Peyer's patch (tissue), 4 donors: ENCODE measurements around the gene XPO4. TPM values are rescaled to one million over a fixed set of nuclear protein-coding genes. Genes with fewer than 3 reads are reported as not detected.

Experiments
- DNase-seq, 3 donors: peaks; one replicate each; pipeline ENCODE4 v3.0.0-alpha.2; 2017 to 2019
- H3K27ac ChIP-seq, 4 donors: fragments of 200-600 bp; sonication (generic); one replicate each; pipeline ENCODE4 v1.5.1; 2016 to 2019
- H3K27me3 ChIP-seq, 2 donors: fragments of 200-600 bp; sonication (generic); one replicate each; pipeline ENCODE4 v1.5.1; 2019
- H3K36me3 ChIP-seq, 3 donors: fragments of 200-600 bp; sonication (generic); one replicate each; pipeline ENCODE4 v1.5.1; 2016 to 2019
- H3K4me1 ChIP-seq, 4 donors: fragments of 200-600 bp; sonication (generic); one replicate each; pipeline ENCODE4 v1.5.1; 2016 to 2019
- H3K4me3 ChIP-seq, 4 donors: fragments of 200-600 bp; sonication (generic); 1 replicate in 3 of 4; 2 replicates in 1 of 4; pipeline ENCODE4 v1.5.1; 2016 to 2019; ENCODE audit warnings: mild to moderate bottlenecking in 1 of 4
- H3K9me3 ChIP-seq, 4 donors: fragments of 200-600 bp; sonication (generic); one replicate each; pipeline ENCODE4 v1.5.1; 2016 to 2019; ENCODE audit warnings: mild to moderate bottlenecking in 1 of 4
- CTCF ChIP-seq, 6 experiments: fragments of 450-650 bp in 4 of 6; fragments of 200-600 bp in 2 of 6; sonication (generic) in 1 of 6; IDR thresholded peaks; one replicate each; pipeline ENCODE4 v1.5.1; 2017 to 2019; ENCODE audit warnings: antibody characterized with exemption in 6 of 6, mild to moderate bottlenecking in 3 of 6, moderate library complexity in 1 of 6
- POLR2A ChIP-seq, 2 donors: fragments of 450-650 bp; IDR thresholded peaks; one replicate each; pipeline ENCODE4 v1.5.1; 2017; ENCODE audit warnings: antibody characterized with exemption in 2 of 2, mild to moderate bottlenecking in 2 of 2, moderate library complexity in 2 of 2
- total RNA-seq, 4 donors: library from RNA; depleted of rRNA; stranded (reverse); fragments of >200 nt; gene quantifications; one replicate each; pipeline ENCODE4 v1.1.0, GENCODE V29; 2016

XPO4 gene
- total RNA-seq, 4 donors from 2014 or later, result 9.5 to 26.4 (median 15.7) TPM

- no peaks in the 10 kb centered on the region for H3K27me3 ChIP-seq
- no peaks in the 10 kb centered on the region for H3K4me1 ChIP-seq
- H3K36me3 ChIP-seq, result no peaks in the 10 kb centered on the region
- no peak for DNase-seq
- no peak overlapping the region for H3K27ac ChIP-seq
- H3K4me3 ChIP-seq, result no peak overlapping the region
- TF ChIP-seq POLR2A (IDR thresholded peaks at IDR 0.05), result no peak
- no peak for TF ChIP-seq CTCF (IDR thresholded peaks at IDR 0.05)
- no peaks in the 10 kb centered on the region for H3K9me3 ChIP-seq
Measured at GRCh38 chr13:20824762-20825476, 77.6 kb downstream of the XPO4 start.

GRCh38 chr13:20823071-20823470 lies 79.5 kb downstream of the XPO4 start:
- Histone ChIP-seq H3K4me3 (no peak overlapping the region), H3K36me3 (no peaks in the 10 kb centered on the region), H3K9me3 (no peaks in the 10 kb centered on the region), H3K27me3 (no peaks in the 10 kb centered on the region), H3K4me1 (no peaks in the 10 kb centered on the region), H3K27ac (no peak overlapping the region)
- TF ChIP-seq CTCF (IDR thresholded peaks at IDR 0.05) (no peak), POLR2A (IDR thresholded peaks at IDR 0.05) (no peak)
- no peak for DNase-seq

GRCh38 chr13:20822406-20822805 lies 80.1 kb downstream of the XPO4 start:
- no peaks in the 10 kb centered on the region for H3K36me3 ChIP-seq
- H3K4me3 ChIP-seq, result no peak overlapping the region
- H3K4me1 ChIP-seq, result no peaks in the 10 kb centered on the region
- H3K27ac ChIP-seq, result no peak overlapping the region
- H3K9me3 ChIP-seq, result no peaks in the 10 kb centered on the region
- no peak for DNase-seq
- no peaks in the 10 kb centered on the region for H3K27me3 ChIP-seq
- TF ChIP-seq POLR2A (IDR thresholded peaks at IDR 0.05), result no peak
- no peak for TF ChIP-seq CTCF (IDR thresholded peaks at IDR 0.05)

- H3K27me3 ChIP-seq, result no peaks in the 10 kb centered on the region
- no peaks in the 10 kb centered on the region for H3K9me3 ChIP-seq
- no peaks in the 10 kb centered on the region for H3K4me1 ChIP-seq
- no peak overlapping the region for H3K4me3 ChIP-seq
- H3K27ac ChIP-seq, result no peak overlapping the region
- no peak for TF ChIP-seq POLR2A (IDR thresholded peaks at IDR 0.05)
- no peak for TF ChIP-seq CTCF (IDR thresholded peaks at IDR 0.05)
- no peaks in the 10 kb centered on the region for H3K36me3 ChIP-seq
- no peak for DNase-seq
Measured at GRCh38 chr13:20819715-20820114, 82.8 kb downstream of the XPO4 start.

- peaks cover 0 to 8% (median 0%) of the 10 kb centered on the region in 4 donors for H3K4me1 ChIP-seq
- no peaks in the 10 kb centered on the region for H3K27me3 ChIP-seq
- H3K27ac ChIP-seq, result no peak overlapping the region
- H3K4me3 ChIP-seq, result no peak overlapping the region
- H3K36me3 ChIP-seq, result no peaks in the 10 kb centered on the region
- TF ChIP-seq CTCF (IDR thresholded peaks at IDR 0.05), result no peak
- no peak for TF ChIP-seq POLR2A (IDR thresholded peaks at IDR 0.05)
- H3K9me3 ChIP-seq, result no peaks in the 10 kb centered on the region
- DNase-seq, result no peak
Measured at GRCh38 chr13:20815464-20815863, 87.1 kb downstream of the XPO4 start.
